SK-N-SH (cell line): Measurements from ENCODE around the gene ZMYM3.

Experiments used
- RAD21 ChIP-seq: IDR thresholded peaks from 2 replicates; pipeline ENCODE4 v1.6.1; 2012; ENCODE audit warnings: mild to moderate bottlenecking, low read length
- REST ChIP-seq: IDR thresholded peaks from 2 replicates; pipeline ENCODE4 v1.6.1; 2012; ENCODE audit warnings: mild to moderate bottlenecking, low read depth, low read length, moderate library complexity
- TAF1 ChIP-seq: IDR thresholded peaks from 2 replicates; pipeline ENCODE4 v1.6.1; 2012; ENCODE audit warnings: low read depth, mild to moderate bottlenecking, low read length, moderate library complexity, borderline replicate concordance
- TF ChIP-seq, protein P1 (sequence below): fragments of 200-600 bp; sonication (generic); IDR thresholded peaks from 2 replicates; pipeline ENCODE4 v1.6.1; 2017; ENCODE audit warnings: antibody characterized with exemption, mild to moderate bottlenecking, moderate library complexity
- TF ChIP-seq, protein P2 (sequence below): fragments of 150-350 bp; IDR thresholded peaks from 2 replicates; pipeline ENCODE4 v1.6.1; 2017; ENCODE audit warnings: antibody characterized with exemption, low read length, low read depth, borderline replicate concordance

DNA sequence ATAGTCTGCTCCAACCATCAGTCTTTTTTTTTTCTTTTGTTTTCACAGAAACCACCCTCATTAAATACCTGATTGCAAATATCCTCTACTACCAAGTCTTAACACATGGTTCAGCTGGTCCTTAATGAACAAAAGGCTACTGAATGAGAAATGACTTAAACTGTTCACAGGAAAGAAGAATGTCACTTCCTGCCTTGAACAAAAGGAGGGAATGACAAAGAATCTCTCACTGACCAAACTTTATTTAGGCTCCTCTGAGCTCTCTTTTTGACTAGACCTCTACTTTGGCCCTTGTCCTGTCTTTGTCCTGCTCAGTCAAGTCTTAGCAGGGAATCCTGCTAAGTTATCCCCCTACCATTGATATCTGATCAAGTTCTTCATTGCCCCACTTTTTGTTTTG, 62.7 kb downstream of the ZMYM3 start:
- TF ChIP-seq, protein P1, sequence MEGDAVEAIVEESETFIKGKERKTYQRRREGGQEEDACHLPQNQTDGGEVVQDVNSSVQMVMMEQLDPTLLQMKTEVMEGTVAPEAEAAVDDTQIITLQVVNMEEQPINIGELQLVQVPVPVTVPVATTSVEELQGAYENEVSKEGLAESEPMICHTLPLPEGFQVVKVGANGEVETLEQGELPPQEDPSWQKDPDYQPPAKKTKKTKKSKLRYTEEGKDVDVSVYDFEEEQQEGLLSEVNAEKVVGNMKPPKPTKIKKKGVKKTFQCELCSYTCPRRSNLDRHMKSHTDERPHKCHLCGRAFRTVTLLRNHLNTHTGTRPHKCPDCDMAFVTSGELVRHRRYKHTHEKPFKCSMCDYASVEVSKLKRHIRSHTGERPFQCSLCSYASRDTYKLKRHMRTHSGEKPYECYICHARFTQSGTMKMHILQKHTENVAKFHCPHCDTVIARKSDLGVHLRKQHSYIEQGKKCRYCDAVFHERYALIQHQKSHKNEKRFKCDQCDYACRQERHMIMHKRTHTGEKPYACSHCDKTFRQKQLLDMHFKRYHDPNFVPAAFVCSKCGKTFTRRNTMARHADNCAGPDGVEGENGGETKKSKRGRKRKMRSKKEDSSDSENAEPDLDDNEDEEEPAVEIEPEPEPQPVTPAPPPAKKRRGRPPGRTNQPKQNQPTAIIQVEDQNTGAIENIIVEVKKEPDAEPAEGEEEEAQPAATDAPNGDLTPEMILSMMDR, result no peak
- TF ChIP-seq REST (no peak), TAF1 (no peak), RAD21 (no peak)
- TF ChIP-seq, protein P2, sequence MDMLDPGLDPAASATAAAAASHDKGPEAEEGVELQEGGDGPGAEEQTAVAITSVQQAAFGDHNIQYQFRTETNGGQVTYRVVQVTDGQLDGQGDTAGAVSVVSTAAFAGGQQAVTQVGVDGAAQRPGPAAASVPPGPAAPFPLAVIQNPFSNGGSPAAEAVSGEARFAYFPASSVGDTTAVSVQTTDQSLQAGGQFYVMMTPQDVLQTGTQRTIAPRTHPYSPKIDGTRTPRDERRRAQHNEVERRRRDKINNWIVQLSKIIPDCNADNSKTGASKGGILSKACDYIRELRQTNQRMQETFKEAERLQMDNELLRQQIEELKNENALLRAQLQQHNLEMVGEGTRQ, result no peak
